Iris pigment epithelial cell (primary cell): Measurements from ENCODE around the gene SUGP2.

Experiments
- DNase-seq: peaks from one replicate; pipeline ENCODE4 v3.0.0-alpha.2; 2011; ENCODE audit warnings: low read depth

SUGP2 gene

GRCh38 chr19:19059018-19059836 is 25.9 kb upstream of the SUGP2 start:
- no peak for DNase-seq

DNA sequence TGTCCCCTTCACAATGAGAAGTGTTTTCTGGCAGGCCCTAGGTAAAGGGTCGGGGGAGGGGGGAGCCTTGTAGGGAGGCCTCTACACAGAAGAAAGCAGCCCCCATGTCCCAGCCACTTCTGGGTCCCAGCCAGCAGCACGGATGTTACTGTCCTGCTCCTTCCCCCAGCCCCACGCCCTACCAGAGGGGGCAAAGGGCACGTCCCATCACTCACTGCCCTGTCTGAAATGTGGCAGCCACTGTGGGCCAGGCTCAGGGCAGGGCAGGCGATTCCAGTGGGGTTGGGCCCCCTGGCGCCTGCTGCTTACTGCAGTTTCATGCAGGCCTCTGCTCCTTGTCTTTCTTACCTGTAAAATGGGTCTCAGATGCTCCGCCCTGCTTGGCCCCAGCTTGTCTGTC is 24.4 kb upstream of the SUGP2 start:
- no peak for DNase-seq

DNA sequence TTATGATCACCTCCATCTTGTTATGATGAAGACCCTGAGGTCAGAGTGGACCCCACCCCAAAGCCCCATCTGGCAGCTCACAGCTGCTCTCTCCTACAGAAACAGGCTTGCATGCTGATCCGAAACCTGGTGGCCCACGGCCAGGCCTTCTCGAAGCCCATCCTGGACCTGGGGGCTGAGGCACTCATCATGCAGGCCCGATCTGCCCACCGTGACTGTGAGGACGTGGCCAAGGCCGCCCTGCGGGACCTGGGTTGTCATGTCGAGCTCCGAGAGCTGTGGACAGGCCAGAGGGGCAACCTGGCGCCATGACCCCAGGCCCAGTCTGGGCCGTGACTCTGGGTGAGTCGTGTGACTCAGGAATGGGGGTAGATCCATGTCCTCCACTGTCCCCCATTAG is 24.0 kb upstream of the SUGP2 start:
- DNase-seq: no peak

GRCh38 chr19:19056636-19057275 is 23.4 kb upstream of the SUGP2 start:
- DNase-seq: no peak

DNA sequence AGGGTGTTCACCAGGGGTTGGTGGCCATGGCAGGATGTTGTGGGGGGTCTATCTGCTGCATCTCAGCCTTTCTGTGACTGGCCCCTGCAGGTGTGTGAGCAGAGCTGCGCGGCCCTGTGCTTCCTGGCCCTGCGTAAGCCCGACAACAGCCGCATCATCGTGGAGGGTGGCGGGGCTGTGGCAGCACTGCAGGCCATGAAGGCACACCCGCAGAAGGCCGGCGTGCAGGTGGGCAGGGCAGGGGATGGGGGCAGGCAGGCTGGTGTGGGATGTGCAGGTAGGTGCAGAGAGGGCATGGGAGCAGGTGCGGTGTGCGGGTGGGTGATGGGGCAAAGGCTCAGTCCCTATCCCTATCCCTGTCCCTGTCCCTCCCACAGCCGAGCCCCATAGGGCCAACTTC is 22.4 kb upstream of the SUGP2 start:
- DNase-seq: no peak

- no peak for DNase-seq
These were observed 21.7 kb upstream of the SUGP2 start for GRCh38 chr19:19054939-19055440.

GRCh38 chr19:19054315-19054938 is 21.1 kb upstream of the SUGP2 start:
- no peak for DNase-seq

- DNase-seq: peak; percentile 34
These were observed 20.4 kb upstream of the SUGP2 start for GRCh38 chr19:19053508-19054314.

DNA sequence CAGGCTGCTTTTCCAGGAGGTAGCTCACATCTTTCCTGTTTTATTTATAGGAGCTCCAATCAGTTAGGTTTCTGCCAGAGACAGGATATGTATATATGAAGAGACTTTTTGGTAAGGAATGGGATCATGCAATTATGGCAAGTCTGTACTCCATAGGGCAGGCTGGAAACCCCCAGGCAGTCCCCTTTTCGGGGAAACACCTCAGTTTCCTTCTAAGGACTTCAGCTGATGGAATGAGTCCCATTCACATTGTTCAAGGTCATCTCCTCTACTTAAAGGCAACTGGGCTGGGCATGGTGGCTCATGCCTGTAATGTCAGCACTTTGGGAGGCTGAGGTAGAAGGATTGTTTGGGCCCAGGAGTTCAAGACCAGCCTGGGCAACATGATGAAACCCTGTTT is 19.6 kb upstream of the SUGP2 start:
- DNase-seq: no peak

- no peak for DNase-seq
These were observed 18.3 kb upstream of the SUGP2 start for GRCh38 chr19:19051478-19052213.

- DNase-seq: peak; percentile 11
These were observed 17.4 kb upstream of the SUGP2 start for GRCh38 chr19:19050731-19051130.

- DNase-seq: no peak
These were observed 16.8 kb upstream of the SUGP2 start for GRCh38 chr19:19050104-19050503.

DNA sequence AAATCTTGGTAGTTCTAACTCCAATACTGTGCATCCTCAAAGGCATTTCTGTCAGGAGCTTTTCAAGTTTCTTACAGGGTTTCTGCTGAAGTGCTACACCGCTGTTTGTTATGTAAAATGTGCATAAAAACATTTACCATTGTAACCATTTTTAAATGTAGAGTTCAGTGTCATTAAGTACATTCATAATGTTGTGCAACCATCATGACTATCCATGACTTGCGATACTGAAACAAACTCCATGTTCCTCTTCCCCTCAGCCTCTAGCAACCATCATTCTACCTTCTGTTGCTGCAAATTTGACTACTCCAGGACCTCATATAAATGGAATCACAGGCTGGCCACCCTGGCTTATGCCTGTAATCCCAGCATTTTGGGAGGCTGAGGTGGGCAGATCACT is 16.1 kb upstream of the SUGP2 start:
- DNase-seq: peak; percentile 49

DNA sequence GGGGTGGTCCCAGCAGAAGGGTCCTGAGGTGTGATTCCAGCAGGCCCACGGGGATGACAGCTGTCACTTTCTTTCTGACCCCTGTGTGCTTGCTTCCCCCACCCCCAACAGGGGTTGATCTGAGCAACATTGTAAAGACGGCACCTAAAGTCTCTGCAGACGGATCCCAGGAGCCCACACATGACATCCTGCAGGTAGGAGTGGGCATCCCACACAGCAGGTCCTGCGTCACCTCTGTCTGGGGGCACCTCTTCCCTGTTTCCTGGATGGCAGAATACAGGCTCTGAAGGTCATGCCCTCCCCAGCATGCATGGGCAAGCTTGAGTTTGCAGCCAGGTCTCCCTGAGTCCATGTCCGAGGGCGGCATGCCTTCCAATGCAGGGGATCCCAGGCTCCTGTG is 10.6 kb upstream of the SUGP2 start:
- DNase-seq: no peak

- no peak for DNase-seq
These were observed 10.2 kb upstream of the SUGP2 start for GRCh38 chr19:19043481-19043880.

DNA sequence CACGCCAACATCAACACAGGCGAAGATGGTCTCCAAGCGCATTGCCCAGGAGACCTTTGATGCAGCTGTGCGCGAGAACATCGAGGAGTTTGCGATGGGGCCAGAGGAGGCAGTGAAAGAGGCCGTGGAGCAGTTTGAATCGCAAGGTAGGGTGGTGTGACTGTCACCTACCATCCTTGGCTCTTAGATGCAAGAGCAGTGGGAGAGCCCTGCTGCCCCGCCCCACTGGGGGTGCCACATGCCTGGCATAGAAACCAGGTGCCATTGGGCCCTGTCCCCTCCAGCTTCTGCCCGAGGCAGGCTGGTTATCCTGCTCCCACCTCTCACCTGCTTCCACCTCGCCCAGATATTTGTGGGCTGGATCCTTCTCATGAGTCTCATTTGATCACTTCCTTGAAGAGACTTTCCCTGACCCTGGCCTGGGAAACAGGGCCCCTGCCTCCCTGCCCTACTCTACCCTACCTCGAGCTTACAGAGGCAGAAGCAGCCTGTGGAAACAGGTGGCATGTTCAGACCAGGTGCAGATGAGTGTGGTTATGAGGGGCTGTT is 9.5 kb upstream of the SUGP2 start:
- DNase-seq: no peak

DNA sequence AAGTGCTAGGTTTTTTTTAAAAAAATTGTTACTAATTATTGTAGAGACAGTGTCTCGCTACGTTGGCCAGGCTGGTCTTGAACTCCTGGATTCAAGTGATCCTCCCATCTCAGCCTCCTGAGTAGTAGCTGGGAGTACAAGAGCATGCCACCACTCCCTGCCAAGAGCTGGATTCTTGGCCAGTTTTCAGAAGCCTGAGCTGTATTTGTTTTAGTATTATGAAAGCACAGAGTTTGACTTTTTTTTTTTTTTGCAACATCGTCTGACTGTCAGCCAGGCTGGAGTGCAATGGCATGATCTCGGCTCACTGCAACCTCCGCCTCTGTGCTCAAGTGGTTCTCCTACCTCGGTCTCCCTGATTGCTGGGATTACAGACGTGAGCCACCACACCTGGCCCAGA is 7.1 kb upstream of the SUGP2 start:
- DNase-seq: peak; percentile 92

- no peak for DNase-seq
These were observed 6.6 kb upstream of the SUGP2 start for GRCh38 chr19:19039901-19040300.

GRCh38 chr19:19034204-19034624 is 897 bp upstream of the SUGP2 start:
- DNase-seq: peak; percentile 76

GRCh38 chr19:19033176-19033425 is 216 bp downstream of the SUGP2 start:
- DNase-seq: no peak

GRCh38 chr19:19032420-19033175 is 719 bp downstream of the SUGP2 start:
- DNase-seq: peak; percentile 94
